ENCODE data around the gene XCL1. TPM values are rescaled to one million over a fixed set of nuclear protein-coding genes. Genes with fewer than 3 reads are reported as not detected.

XCL1 gene
- total RNA-seq, 1 donor from 2014 or later = not detected

GRCh38 chr1:168628807-168629206 is 52.4 kb downstream of the XCL1 start:
- Mint-ChIP-seq H3K4me1 (peaks cover 13% of the 10 kb centered on the region), H3K4me3 (no peak overlapping the region), H3K9me3 (no peaks in the 10 kb centered on the region), H3K27me3 (ENCODE audit: insufficient read depth, low read depth) (peaks cover 5% of the 10 kb centered on the region), H3K36me3 (no peaks in the 10 kb centered on the region), H3K27ac (no peak overlapping the region)
- DNase-seq (ENCODE audit: low spot score) = no peak
- no peak for TF ChIP-seq EZH2 (IDR thresholded peaks at IDR 0.05)
- TF ChIP-seq CTCF (IDR thresholded peaks at IDR 0.05) = no peak
- no peak for TF ChIP-seq EZH2phosphoT487 (IDR thresholded peaks at IDR 0.05)
- Histone ChIP-seq H3F3A (ENCODE audit: low read depth) (no peaks in the 10 kb centered on the region), H3K79me2 (ENCODE audit: low read depth) (no peaks in the 10 kb centered on the region), H3K4me1 (no peaks in the 10 kb centered on the region), H3K9ac (no peak overlapping the region), H3K27me3 (no peaks in the 10 kb centered on the region), H4K20me1 (ENCODE audit: low read depth) (no peaks in the 10 kb centered on the region), H3K9me3 (ENCODE audit: low read depth) (no peaks in the 10 kb centered on the region), H2AFZ (replicated peaks) (no peak overlapping the region), H3K4me3 (no peak overlapping the region), H3K27ac (no peak overlapping the region), H3K4me2 (no peak overlapping the region), H3K36me3 (no peaks in the 10 kb centered on the region)

GRCh38 chr1:168629466-168629865 is 53.1 kb downstream of the XCL1 start:
- DNase-seq (ENCODE audit: low spot score) = no peak
- Mint-ChIP-seq H3K36me3 (no peaks in the 10 kb centered on the region), H3K4me1 (peaks cover 13% of the 10 kb centered on the region), H3K4me3 (no peak overlapping the region), H3K27ac (no peak overlapping the region), H3K27me3 (ENCODE audit: insufficient read depth, low read depth) (peaks cover 5% of the 10 kb centered on the region), H3K9me3 (no peaks in the 10 kb centered on the region)
- Histone ChIP-seq H3K27me3 (no peaks in the 10 kb centered on the region), H2AFZ (replicated peaks) (no peak overlapping the region), H3K9ac (no peak overlapping the region), H4K20me1 (ENCODE audit: low read depth) (no peaks in the 10 kb centered on the region), H3K9me3 (ENCODE audit: low read depth) (no peaks in the 10 kb centered on the region), H3K27ac (no peak overlapping the region), H3K79me2 (ENCODE audit: low read depth) (no peaks in the 10 kb centered on the region), H3K4me1 (no peaks in the 10 kb centered on the region), H3F3A (ENCODE audit: low read depth) (no peaks in the 10 kb centered on the region), H3K36me3 (no peaks in the 10 kb centered on the region), H3K4me2 (no peak overlapping the region), H3K4me3 (no peak overlapping the region)
- TF ChIP-seq EZH2phosphoT487 (IDR thresholded peaks at IDR 0.05) = no peak
- TF ChIP-seq EZH2 (IDR thresholded peaks at IDR 0.05) = no peak
- TF ChIP-seq CTCF (IDR thresholded peaks at IDR 0.05) = no peak

Other genes with a start within 250 kb of the XCL1 start
- not detected in 2 replicates for gene XCL2, start 32.6 kb upstream of the XCL1 start, total RNA-seq (ENCODE audit: low replicate concordance)
- not detected in 2 replicates for gene DPT, start 152.6 kb downstream of the XCL1 start, total RNA-seq (ENCODE audit: low replicate concordance)

All from neural progenitor cell (in vitro differentiated cells).